A549 (cell line): ENCODE measurements around the gene ARID1B. TPM values are rescaled to one million over a fixed set of nuclear protein-coding genes. Genes with fewer than 3 reads are reported as not detected.

Source experiments
- ATAC-seq, 2 experiments: fragments of 200-7000 bp in 1 of 2; fragments of >200 bp in 1 of 2; cut with Nextera tagmentation in 1 of 2; cut with Tn5 transposase in 1 of 2; 3 replicates each; pipeline versions ENCODE4 v1.8.0 to v1.9.1; 2018 to 2020; ENCODE audit warnings: mild to moderate bottlenecking in 1 of 2, moderate library complexity in 1 of 2
- CTCF ChIA-PET: fragments of 300-600 bp; sonication (Branson Sonifier 250); formaldehyde crosslinking; extraction: SDS; loops from one replicate; lab custom pipeline; 2021; ENCODE audit warnings: antibody characterized with exemption, inconsistent platforms; lab: Yijun Ruan, JAX
- POLR2A ChIA-PET: fragments of 350-600 bp; formaldehyde crosslinking; extraction: SDS; loops from one replicate; lab custom pipeline; 2021; ENCODE audit warnings: antibody characterized with exemption, inconsistent platforms; lab: Yijun Ruan, JAX
- DNase-seq, 2 experiments: peaks; one replicate each; pipeline versions ENCODE4 v3.0.0 to v3.0.0-alpha.2; 2011 to 2016; ENCODE audit warnings: low read depth in 1 of 2, low spot score in 1 of 2
- FAIRE-seq: peaks from 2 replicates; lab custom pipeline; 2011; peaks lifted over from hg19 to GRCh38; lab: Jason Lieb, UNC
- H3K27ac ChIP-seq, 2 experiments: fragments of >200 bp; sonication (Bioruptor Twin); formaldehyde crosslinking; 3 replicates each; pipeline ENCODE4 v1.5.1; 2016 to 2017
- H3K4me1 ChIP-seq: fragments of >200 bp; sonication (Bioruptor Twin); formaldehyde crosslinking; 3 replicates; pipeline ENCODE4 v1.6.1; 2016
- H3K4me2 ChIP-seq: fragments of >200 bp; sonication (Bioruptor Twin); formaldehyde crosslinking; 3 replicates; pipeline ENCODE4 v1.6.1; 2016
- H3K4me3 ChIP-seq: fragments of >200 bp; sonication (Bioruptor Twin); formaldehyde crosslinking; 3 replicates; pipeline ENCODE4 v1.5.1; 2016
- H3K9me3 ChIP-seq: fragments of >200 bp; sonication (Bioruptor Twin); formaldehyde crosslinking; 3 replicates; pipeline ENCODE4 v1.6.1; 2016
- BCL3 ChIP-seq: fragments of >200 bp; sonication (Bioruptor Twin); formaldehyde crosslinking; IDR thresholded peaks from 3 replicates; pipeline ENCODE4 v1.6.1; 2016
- CBX8 ChIP-seq: fragments of 200-600 bp; sonication (generic); IDR thresholded peaks from 2 replicates; pipeline ENCODE4 v1.6.1; 2016
- CHD2 ChIP-seq: fragments of 150-350 bp; IDR thresholded peaks from 2 replicates; pipeline ENCODE4 v1.6.1; 2014; ENCODE audit warnings: low read length; ENCODE audit not compliant: partially characterized antibody
- EHF ChIP-seq: fragments of 250-450 bp; sonication (Bioruptor Pico); IDR thresholded peaks from 2 replicates; pipeline ENCODE4 v1.5.0; 2020; ENCODE audit warnings: mild to moderate bottlenecking
- EHMT2 ChIP-seq: fragments of 200-600 bp; sonication (generic); IDR thresholded peaks from 2 replicates; pipeline ENCODE4 v1.6.1; 2016; ENCODE audit warnings: antibody characterized with exemption, low read depth, mild to moderate bottlenecking, moderate library complexity
- EP300 ChIP-seq, 2 experiments: fragments of >200 bp; sonication (Bioruptor Twin); formaldehyde crosslinking; IDR thresholded peaks; 2 replicates in 1 of 2; 3 replicates in 1 of 2; pipeline ENCODE4 v1.6.1; 2016 to 2017
- FOXS1 ChIP-seq: fragments of 250-450 bp; sonication (Bioruptor Pico); IDR thresholded peaks from 2 replicates; pipeline ENCODE4 v1.5.0; 2020; ENCODE audit warnings: mild to moderate bottlenecking, moderate library complexity
- HDAC2 ChIP-seq: fragments of 200-600 bp; sonication (generic); IDR thresholded peaks from 2 replicates; pipeline ENCODE4 v1.6.1; 2016
- KDM1A ChIP-seq: fragments of 200-600 bp; sonication (generic); IDR thresholded peaks from 2 replicates; pipeline ENCODE4 v1.6.1; 2016; ENCODE audit warnings: low read depth, mild to moderate bottlenecking
- KDM5A ChIP-seq: fragments of 200-600 bp; sonication (generic); IDR thresholded peaks from 2 replicates; pipeline ENCODE4 v1.6.1; 2016; ENCODE audit warnings: antibody characterized with exemption, mild to moderate bottlenecking
- MAZ ChIP-seq: fragments of 150-350 bp; IDR thresholded peaks from 2 replicates; pipeline ENCODE4 v1.6.1; 2014; ENCODE audit warnings: antibody characterized with exemption, low read depth, low read length, borderline replicate concordance
- NR3C1 ChIP-seq: fragments of >200 bp; sonication (Bioruptor Twin); formaldehyde crosslinking; IDR thresholded peaks from 3 replicates; pipeline ENCODE4 v1.6.1; 2017
- POLR2AphosphoS2 ChIP-seq: conservative IDR thresholded peaks from 2 replicates; pipeline ENCODE4 v1.6.1; 2012; ENCODE audit warnings: low read length, improper control_type of control experiment, inconsistent platforms
- RAD21 ChIP-seq, 2 experiments: fragments of >200 bp in 1 of 2; sonication (Bioruptor Twin) in 1 of 2; formaldehyde crosslinking in 1 of 2; IDR thresholded peaks in 1 of 2; conservative IDR thresholded peaks in 1 of 2; 2 replicates in 1 of 2; 3 replicates in 1 of 2; pipeline ENCODE4 v1.6.1; 2012 to 2018; ENCODE audit warnings: inconsistent platforms in 1 of 2
- TFCP2L1 ChIP-seq: fragments of 250-450 bp; sonication (Bioruptor Pico); IDR thresholded peaks from 2 replicates; pipeline ENCODE4 v1.5.0; 2021; ENCODE audit warnings: mild to moderate bottlenecking
- ZSCAN20 ChIP-seq: fragments of 250-450 bp; sonication (Bioruptor Pico); IDR thresholded peaks from 2 replicates; pipeline ENCODE4 v1.8.0; 2022; ENCODE audit warnings: mild to moderate bottlenecking, moderate library complexity
- WGBS: methylation state at CpG from one replicate; pipeline ENCODE4 v1.1.6; 2017; ENCODE audit errors: missing lambda C conversion rate; 5-methylcytosine and 5-hydroxymethylcytosine counted together
- polyA plus RNA-seq, 4 experiments: library from polyadenylated mRNA; depleted of rRNA in 3 of 4; stranded (reverse); fragments of >200 nt; fragmentation: RNase III in 1 of 4; extraction: RNeasy Plus Mini Kit Qiagen cat#74134 plus additional on column Dnase treatment in 1 of 4; gene quantifications; 2 replicates in 3 of 4; 3 replicates in 1 of 4; pipeline ENCODE4 v1.2.3, GENCODE V29; 2011 to 2017
- TF ChIP-seq, protein P1 (sequence below): fragments of 250-450 bp; sonication (Bioruptor Pico); IDR thresholded peaks from 2 replicates; pipeline ENCODE4 v1.5.0; 2021; ENCODE audit warnings: mild to moderate bottlenecking, moderate library complexity, borderline replicate concordance
- TF ChIP-seq, protein P2 (sequence below): fragments of 450-650 bp; IDR thresholded peaks from 2 replicates; pipeline ENCODE4 v1.6.1; 2014; ENCODE audit warnings: antibody characterized with exemption

ARID1B gene
- polyA plus RNA-seq, 2 of the 4 experiments (the other 2 are of a cell fraction): 13.5 to 16.3 TPM

GRCh38 chr6:156970595-156971112 lies 193.5 kb downstream of the ARID1B start:
- Histone ChIP-seq H3K4me2 (no peak overlapping the region), H3K4me3 (no peak overlapping the region), H3K27ac (no peak overlapping the region), H3K9me3 (no peaks in the 10 kb centered on the region), H3K4me1 (no peaks in the 10 kb centered on the region)
- ChIA-PET CTCF (no interaction called here), POLR2A (no interaction called here)
- TF ChIP-seq EP300 (IDR thresholded peaks at IDR 0.05) (no peak), EHMT2 (no peak)
- TF ChIP-seq, protein P1, sequence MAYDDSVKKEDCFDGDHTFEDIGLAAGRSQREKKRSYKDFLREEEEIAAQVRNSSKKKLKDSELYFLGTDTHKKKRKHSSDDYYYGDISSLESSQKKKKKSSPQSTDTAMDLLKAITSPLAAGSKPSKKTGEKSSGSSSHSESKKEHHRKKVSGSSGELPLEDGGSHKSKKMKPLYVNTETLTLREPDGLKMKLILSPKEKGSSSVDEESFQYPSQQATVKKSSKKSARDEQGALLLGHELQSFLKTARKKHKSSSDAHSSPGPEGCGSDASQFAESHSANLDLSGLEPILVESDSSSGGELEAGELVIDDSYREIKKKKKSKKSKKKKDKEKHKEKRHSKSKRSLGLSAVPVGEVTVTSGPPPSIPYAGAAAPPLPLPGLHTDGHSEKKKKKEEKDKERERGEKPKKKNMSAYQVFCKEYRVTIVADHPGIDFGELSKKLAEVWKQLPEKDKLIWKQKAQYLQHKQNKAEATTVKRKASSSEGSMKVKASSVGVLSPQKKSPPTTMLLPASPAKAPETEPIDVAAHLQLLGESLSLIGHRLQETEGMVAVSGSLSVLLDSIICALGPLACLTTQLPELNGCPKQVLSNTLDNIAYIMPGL (CRISPR knock-in tag): no peak
- TF ChIP-seq, protein P2, sequence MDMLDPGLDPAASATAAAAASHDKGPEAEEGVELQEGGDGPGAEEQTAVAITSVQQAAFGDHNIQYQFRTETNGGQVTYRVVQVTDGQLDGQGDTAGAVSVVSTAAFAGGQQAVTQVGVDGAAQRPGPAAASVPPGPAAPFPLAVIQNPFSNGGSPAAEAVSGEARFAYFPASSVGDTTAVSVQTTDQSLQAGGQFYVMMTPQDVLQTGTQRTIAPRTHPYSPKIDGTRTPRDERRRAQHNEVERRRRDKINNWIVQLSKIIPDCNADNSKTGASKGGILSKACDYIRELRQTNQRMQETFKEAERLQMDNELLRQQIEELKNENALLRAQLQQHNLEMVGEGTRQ: no peak
- ATAC-seq (no peak), DNase-seq (no peak), FAIRE-seq (no peak)
- 94% methylated on average over 2 of the region's 2 CpGs for WGBS

GRCh38 chr6:156971153-156971885 lies 194.1 kb downstream of the ARID1B start:
- Histone ChIP-seq H3K4me1 (no peaks in the 10 kb centered on the region), H3K4me2 (no peak overlapping the region), H3K9me3 (no peaks in the 10 kb centered on the region), H3K27ac (no peak overlapping the region), H3K4me3 (no peak overlapping the region)
- POLR2A ChIA-PET: no interaction called here
- FAIRE-seq (no peak), DNase-seq (no peak), ATAC-seq (no peak)
- TF ChIP-seq TFCP2L1 (no peak), MAZ (no peak), HDAC2 (no peak), CHD2 (no peak), EP300 (IDR thresholded peaks at IDR 0.05) (no peak), EHF (CRISPR knock-in tag) (no peak), BCL3 (no peak), FOXS1 (CRISPR knock-in tag) (no peak)
- TF ChIP-seq, protein P1 (CRISPR knock-in tag): no peak
- CTCF ChIA-PET: interaction anchor here (0.7 kb wide), 1 partner anchor 23 kb away, joined by 3 read pairs; no protein-coding TSS in a partner anchor
- 85% methylated on average over 7 of the region's 7 CpGs for WGBS

DNA sequence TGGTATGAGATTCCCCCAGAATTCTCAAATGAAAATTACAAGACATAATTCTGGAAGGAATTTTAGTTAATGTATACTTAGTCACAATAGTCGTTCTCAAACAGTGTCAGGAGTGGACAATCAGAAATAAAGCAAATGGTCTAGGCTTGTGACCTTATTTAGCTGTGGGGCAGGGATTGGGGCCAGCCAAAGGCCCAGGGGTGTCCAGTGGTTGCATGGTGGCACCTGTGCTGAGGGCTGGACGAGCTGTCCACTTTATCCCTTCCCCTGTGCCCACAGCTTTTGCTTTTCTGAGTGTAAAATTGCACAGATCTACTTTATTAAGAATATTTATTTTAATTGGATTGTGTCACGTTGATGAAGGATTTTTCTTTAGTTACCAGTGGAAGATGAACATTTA lies 195.0 kb downstream of the ARID1B start:
- no peak overlapping the region for H3K4me3 ChIP-seq
- H3K9me3 ChIP-seq: no peaks in the 10 kb centered on the region
- 51% methylated on average over 3 of the region's 3 CpGs for WGBS
- CTCF ChIA-PET: no interaction called here
- POLR2A ChIA-PET: no interaction called here
- no peak for ATAC-seq
- TF ChIP-seq EP300 (IDR thresholded peaks at IDR 0.05): no peak
- TF ChIP-seq POLR2AphosphoS2: no peak
- TF ChIP-seq HDAC2: no peak
- no peak for TF ChIP-seq TFCP2L1
- TF ChIP-seq ZSCAN20 (CRISPR knock-in tag): no peak
- TF ChIP-seq NR3C1: no peak
- no peak for TF ChIP-seq KDM5A
- no peak for TF ChIP-seq CBX8
- TF ChIP-seq EHF (CRISPR knock-in tag): no peak
- TF ChIP-seq, protein P2: no peak
- no peak for TF ChIP-seq RAD21 (conservative IDR thresholded peaks at IDR 0.05 in 1 of 2, IDR thresholded peaks at IDR 0.05 in 1 of 2)
- TF ChIP-seq KDM1A: no peak
- TF ChIP-seq, all 56 proteins: peak for 0
- no peaks in the 10 kb centered on the region for H3K4me1 ChIP-seq
- no peak overlapping the region for H3K4me2 ChIP-seq
- FAIRE-seq (no peak), DNase-seq (no peak)
- no peak overlapping the region for H3K27ac ChIP-seq
